ENCODE measurements around the gene ADCY7.

Gene ADCY7

DNA sequence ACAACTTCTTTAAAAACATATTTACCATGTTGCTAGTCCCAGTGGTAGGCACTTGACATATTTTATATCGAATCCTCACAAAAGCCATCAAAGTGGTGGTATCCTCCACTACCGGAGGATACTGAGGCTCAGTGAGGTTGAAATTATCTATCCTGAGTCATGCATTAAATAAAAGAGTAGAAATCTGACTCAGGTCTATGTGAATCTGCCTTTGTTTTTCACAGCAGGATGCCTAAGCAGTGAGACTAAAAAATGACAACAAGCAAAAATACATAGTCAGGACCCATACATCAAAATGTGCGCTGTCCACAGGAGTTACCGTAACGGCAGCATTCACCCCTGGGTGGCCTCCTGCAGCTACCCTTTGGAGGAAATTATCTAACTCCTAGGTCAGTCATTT is 84.8 kb downstream of the ADCY7 start:
- DNase-seq = no peak

DNA sequence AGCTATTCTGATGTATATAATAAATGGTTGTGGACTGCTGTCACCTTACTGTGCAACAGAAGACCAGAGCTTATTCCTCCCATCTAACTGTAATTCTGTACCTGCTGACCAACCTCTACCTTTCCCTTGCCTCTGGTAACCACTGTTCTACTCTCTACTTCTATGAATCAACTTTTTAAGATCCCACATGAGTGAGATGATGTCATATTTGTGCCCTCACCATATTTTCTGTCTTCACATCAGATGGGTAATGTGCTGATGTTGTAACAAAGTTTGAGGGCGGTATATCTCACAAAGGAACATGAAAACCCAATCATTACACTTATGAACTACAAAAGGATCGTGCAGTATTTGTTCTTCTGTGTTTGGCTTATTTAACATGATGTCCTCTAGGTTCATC is 85.6 kb downstream of the ADCY7 start:
- DNase-seq = no peak

DNA sequence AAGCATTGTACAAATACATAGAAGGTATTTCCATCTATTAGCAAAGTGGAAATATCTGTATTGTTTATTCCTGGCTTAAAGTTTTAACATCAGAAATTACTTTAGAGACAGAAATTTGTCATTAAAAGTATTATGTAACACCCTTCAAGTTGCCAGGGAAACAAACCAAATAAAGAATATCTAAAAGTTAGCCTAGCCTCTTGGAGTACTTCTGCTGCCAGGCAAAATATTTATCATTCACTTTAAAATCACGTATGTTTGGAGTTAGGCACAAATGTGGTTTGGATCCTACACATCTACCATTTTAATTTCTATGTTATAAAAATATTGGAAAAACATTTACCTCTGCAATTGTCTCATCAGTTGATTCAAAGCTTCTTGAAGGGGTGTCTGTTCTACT is 87.7 kb downstream of the ADCY7 start:
- DNase-seq = no peak

DNA sequence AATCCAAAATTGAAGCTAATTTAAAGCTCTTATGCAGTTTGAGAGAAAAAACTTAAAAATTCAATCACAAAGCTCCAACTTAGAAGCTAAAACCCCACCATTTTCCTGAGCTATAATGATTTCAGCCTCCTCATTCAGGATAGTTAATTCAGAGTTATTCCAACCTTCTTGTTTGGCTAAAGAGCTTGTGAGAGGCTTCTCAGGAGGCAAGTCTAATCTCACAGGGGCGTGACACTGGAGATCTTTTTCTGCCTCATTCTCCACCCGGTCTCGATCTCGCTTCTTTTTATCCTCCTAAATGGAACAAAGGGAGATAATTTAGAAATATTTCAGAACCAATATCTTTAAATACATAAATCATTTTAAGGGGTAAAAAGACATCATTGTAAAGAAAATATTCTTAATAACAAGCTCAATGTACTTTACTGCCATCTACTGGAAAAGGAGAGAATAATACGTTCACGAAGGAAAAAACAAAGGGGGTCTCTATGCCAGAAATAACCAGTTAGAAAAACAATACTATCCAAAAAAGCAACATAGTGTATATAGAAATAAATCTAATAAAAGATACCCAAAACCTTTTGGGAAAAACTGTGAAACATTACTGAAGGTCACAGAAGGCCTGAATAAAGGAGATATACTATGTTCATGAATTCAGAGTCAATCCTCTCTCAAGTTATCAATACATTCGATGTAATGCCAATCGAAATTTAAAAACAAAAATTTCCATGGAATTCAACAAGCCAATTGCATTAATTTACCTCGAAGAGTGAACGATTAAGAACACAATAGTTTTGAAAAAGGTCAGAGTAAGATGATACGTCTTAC is 88.5 kb downstream of the ADCY7 start:
- DNase-seq = no peak

DNA sequence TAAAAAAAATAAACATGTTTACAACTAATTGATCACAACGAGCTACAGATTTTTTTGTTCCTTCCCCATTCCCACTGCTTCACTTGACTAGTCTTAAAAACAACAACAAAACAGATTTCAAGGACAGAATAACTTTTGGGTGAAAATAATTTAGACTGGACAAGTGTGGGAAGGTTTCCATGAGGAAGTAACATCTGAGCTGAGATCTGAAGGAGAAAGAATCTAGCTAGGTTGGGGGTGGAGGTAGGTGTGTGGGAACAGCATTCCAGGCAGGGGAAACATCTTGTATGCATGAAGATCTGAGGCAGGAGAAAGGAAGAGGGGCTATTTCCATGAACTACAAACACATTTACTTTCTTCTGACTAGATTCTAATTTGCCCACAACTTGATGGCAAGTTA is 93.3 kb downstream of the ADCY7 start:
- no peak for DNase-seq

DNA sequence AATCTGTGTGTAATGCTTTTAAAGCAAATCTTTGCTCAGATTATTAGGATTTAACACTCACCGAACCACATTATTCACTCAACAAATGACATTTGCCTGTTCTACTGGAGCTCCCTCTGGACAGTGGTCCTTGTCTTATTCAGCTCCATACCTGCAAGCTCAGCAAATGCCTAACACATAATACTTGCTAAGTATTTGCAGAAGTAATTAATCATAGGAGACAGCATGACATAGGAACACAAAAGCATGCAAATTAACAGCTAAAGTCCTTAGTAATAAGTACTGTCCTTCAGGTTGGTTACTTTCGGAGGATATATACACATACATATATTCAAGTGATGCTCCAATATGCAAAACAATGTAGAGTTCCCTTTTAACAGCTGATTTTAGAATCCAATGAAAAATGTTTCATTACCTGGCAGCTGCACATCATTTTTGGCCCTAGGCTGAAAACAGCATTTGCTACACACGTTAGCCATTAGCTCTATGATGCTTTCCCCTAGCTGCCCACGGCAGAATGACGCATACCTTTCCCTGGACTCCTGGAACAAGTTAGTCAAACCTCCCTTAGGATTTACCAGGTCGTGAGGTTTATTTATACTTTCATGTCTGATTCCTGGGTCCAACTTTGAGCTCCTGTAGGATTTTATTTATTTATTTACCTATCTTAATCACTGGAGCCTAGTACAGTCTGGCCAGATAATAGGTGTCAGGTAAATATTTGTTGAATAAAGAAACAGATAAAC is 93.9 kb downstream of the ADCY7 start:
- DNase-seq = no peak

GRCh38 chr16:50360779-50361178 is 94.4 kb downstream of the ADCY7 start:
- DNase-seq = no peak

DNA sequence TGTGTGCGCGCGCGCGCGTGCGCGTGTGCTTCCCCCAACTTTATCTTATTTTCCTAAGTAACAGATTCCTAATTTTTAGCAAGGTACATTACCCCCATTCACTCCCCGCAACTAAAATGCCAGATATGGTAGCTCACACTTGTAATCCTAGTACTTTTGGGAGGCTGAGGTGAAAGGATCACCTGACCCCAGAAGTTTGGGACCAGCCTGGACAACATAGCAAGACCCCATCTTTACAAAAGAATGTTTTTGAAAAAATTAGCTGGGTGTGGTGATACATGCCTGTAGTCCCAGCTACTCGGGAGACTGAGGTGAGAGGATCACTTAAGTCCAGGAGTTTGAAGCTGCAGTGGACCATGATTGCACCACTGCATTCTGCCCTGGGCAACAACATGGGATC is 97.3 kb downstream of the ADCY7 start:
- no peak for DNase-seq

DNA sequence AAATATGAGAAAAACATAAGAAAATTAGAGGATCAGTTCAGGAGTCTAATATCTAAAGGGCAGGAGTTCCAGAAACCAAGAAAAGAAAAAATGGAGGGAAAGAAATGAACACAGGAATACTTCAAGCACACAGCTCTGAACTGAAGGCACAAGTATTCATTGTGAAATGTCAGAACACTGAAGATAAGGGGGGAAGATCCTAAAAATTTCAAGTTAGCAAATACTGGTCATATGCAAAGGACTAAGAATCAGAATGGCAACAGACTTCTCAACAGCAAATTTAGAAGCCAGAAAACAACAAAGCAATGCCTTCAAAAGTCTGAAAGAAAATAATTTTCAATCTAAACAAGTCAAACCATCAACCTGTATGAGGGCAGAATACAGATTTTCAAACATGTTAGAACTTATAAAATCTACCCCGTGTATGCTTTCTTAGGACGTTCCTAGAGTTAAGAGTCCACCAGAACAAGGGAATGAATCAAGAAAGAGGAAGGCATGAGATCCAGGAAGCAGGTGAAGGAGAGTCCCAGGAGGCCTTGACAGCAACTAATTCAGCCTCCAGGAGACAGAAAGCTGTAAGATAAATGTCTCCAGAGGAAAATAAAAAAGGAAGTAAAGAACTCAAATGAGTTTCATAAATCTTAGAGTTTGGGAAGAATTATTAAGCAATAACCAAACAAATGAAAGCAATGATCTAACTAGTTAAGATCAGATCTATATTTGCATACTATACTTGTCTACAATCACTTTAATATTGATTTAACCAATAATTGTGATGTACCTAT is 99.6 kb downstream of the ADCY7 start:
- DNase-seq = no peak
